Measurements from ENCODE around the gene REC114.

Gene REC114

GRCh38 chr15:73608941-73609340, 166.0 kb downstream of the REC114 start:
- no peak for DNase-seq
